K562 (cell line): ENCODE results near the gene RAVER2. TPM values are rescaled to one million over a fixed set of nuclear protein-coding genes. Genes with fewer than 3 reads are reported as not detected.

Source experiments
- CUX1 ChIP-seq: fragments of 200-800 bp; sonication (Bioruptor generic); IDR thresholded peaks from 2 replicates; pipeline ENCODE4 v1.6.1; 2016; ENCODE audit warnings: missing genetic modification characterization, missing compliant biosample characterization
- DDX20 ChIP-seq: fragments of 450-650 bp; IDR thresholded peaks from 2 replicates; pipeline ENCODE4 v1.6.1; 2016; ENCODE audit warnings: missing genetic modification characterization, low read depth, mild to moderate bottlenecking, missing compliant biosample characterization, moderate library complexity
- ELF4 ChIP-seq: fragments of 450-650 bp; formaldehyde crosslinking; IDR thresholded peaks from 2 replicates; pipeline ENCODE4 v1.4.0; 2022; ENCODE audit warnings: missing genetic modification characterization
- HDAC8 ChIP-seq: fragments of 450-650 bp; IDR thresholded peaks from 2 replicates; pipeline ENCODE4 v1.6.1; 2016; ENCODE audit warnings: mild to moderate bottlenecking, missing genetic modification characterization, moderate library complexity, missing compliant biosample characterization
- HINFP ChIP-seq: fragments of 450-650 bp; conservative IDR thresholded peaks from 2 replicates; pipeline ENCODE4 v1.6.1; 2016; ENCODE audit warnings: missing genetic modification characterization, low read depth, mild to moderate bottlenecking, control low read depth, missing compliant biosample characterization
- MAFK ChIP-seq: IDR thresholded peaks from 2 replicates; pipeline ENCODE4 v1.6.1; 2011; ENCODE audit warnings: low read length, improper control_type of control experiment
- MYBL2 ChIP-seq, 2 experiments: fragments of 450-650 bp in 1 of 2; sonication (generic) in 1 of 2; formaldehyde crosslinking in 1 of 2; IDR thresholded peaks; 2 replicates each; pipeline versions ENCODE4 v1.6.1 to v1.8.1; 2017 to 2022; ENCODE audit warnings: borderline replicate concordance in 1 of 2, inconsistent platforms in 1 of 2, low read depth in 1 of 2, mild to moderate bottlenecking in 1 of 2, missing genetic modification reagents in 1 of 2, moderate library complexity in 1 of 2
- NR4A1 ChIP-seq, 2 experiments: fragments of 250-450 bp in 1 of 2; fragments of 450-650 bp in 1 of 2; sonication (Bioruptor Pico) in 1 of 2; IDR thresholded peaks; 2 replicates each; pipeline versions ENCODE4 v1.4.0 to v1.6.1; 2016 to 2020; ENCODE audit warnings: mild to moderate bottlenecking in 2 of 2, missing compliant biosample characterization in 1 of 2, missing genetic modification characterization in 1 of 2, moderate library complexity in 1 of 2
- POLR2G ChIP-seq: fragments of 200-400 bp; formaldehyde crosslinking; IDR thresholded peaks from 2 replicates; pipeline ENCODE4 v1.6.1; 2017; ENCODE audit warnings: low read depth, mild to moderate bottlenecking, antibody characterized with exemption, low read length, moderate library complexity
- PTRF ChIP-seq: fragments of 450-650 bp; IDR thresholded peaks from 2 replicates; pipeline ENCODE4 v1.6.1; 2016; ENCODE audit warnings: mild to moderate bottlenecking, missing genetic modification characterization, missing compliant biosample characterization
- PTTG1 ChIP-seq: fragments of 450-650 bp; IDR thresholded peaks from 2 replicates; pipeline ENCODE4 v1.6.1; 2016; ENCODE audit warnings: low read depth, mild to moderate bottlenecking, missing genetic modification characterization, missing compliant biosample characterization
- RAD51 ChIP-seq: fragments of 450-650 bp; IDR thresholded peaks from 2 replicates; pipeline ENCODE4 v1.7.1; 2016; ENCODE audit warnings: low read depth, mild to moderate bottlenecking, borderline replicate concordance
- SMAD3 ChIP-seq: fragments of 450-650 bp; formaldehyde crosslinking; conservative IDR thresholded peaks from 2 replicates; pipeline ENCODE4 v1.4.0; 2020; ENCODE audit warnings: mild to moderate bottlenecking
- TCF3 ChIP-seq: sonication (generic); formaldehyde crosslinking; IDR thresholded peaks from 2 replicates; pipeline ENCODE4 v1.4.0; 2020; ENCODE audit warnings: mild to moderate bottlenecking, missing genetic modification reagents
- TGIF2 ChIP-seq: sonication (generic); formaldehyde crosslinking; IDR thresholded peaks from 2 replicates; pipeline ENCODE4 v1.8.1; 2022; ENCODE audit warnings: mild to moderate bottlenecking, missing genetic modification reagents, moderate library complexity
- ZBTB2 ChIP-seq: fragments of 450-650 bp; IDR thresholded peaks from 2 replicates; pipeline ENCODE4 v1.6.1; 2016; ENCODE audit warnings: antibody characterized with exemption
- ZKSCAN8 ChIP-seq: fragments of 200-800 bp; sonication (Bioruptor generic); IDR thresholded peaks from 2 replicates; pipeline ENCODE4 v1.6.1; 2016; ENCODE audit warnings: missing genetic modification characterization, missing compliant biosample characterization
- ZNF347 ChIP-seq: fragments of 450-650 bp; formaldehyde crosslinking; IDR thresholded peaks from 2 replicates; pipeline ENCODE4 v1.4.0; 2020; ENCODE audit warnings: low read depth, mild to moderate bottlenecking, moderate library complexity
- ZNF507 ChIP-seq: conservative IDR thresholded peaks from 2 replicates; pipeline ENCODE4 v1.6.1; 2017; ENCODE audit warnings: missing genetic modification characterization, missing compliant biosample characterization
- polyA plus RNA-seq, 8 experiments: library from polyadenylated mRNA; depleted of rRNA in 4 of 8; stranded (reverse) in 5 of 8; unstranded in 3 of 8; fragments of >200 nt; fragmentation: Nextera tagmentation in 2 of 8; fragmentation: Illumina TruSeq in 1 of 8; extraction: Ambion mirVana in 2 of 8; extraction: Trizol in 1 of 8; gene quantifications; 2 replicates each; pipeline versions ENCODE4 v1.2.1 to v1.2.3, GENCODE V29; 2011 to 2014; ENCODE audit warnings: inconsistent platforms in 1 of 8, missing spikeins in 1 of 8
- total RNA-seq, 7 experiments: library from RNA; depleted of rRNA in 6 of 7; stranded (reverse); fragments of >200 nt in 6 of 7; fragmentation: Illumina TruSeq in 2 of 7; extraction: Trizol in 2 of 7; gene quantifications; 2 replicates each; pipeline versions ENCODE4 v1.2.1 to v1.2.3, GENCODE V29; 2011 to 2021; ENCODE audit warnings: low replicate concordance in 1 of 7

The RAVER2 gene
- total and polyA plus RNA-seq, 9 of the 15 experiments (the other 6 are each of a cell fraction or from before 2014, with no cell fraction given): 1.8 to 6.1 (median 4.4) TPM

GRCh38 chr1:64801851-64802523 is 57.1 kb downstream of the RAVER2 start (continued):
- TF ChIP-seq PTRF (tag) (peak; percentile 85), ZNF507 (tag) (peak; percentile 41; the same call in 1 of the 2 replicates), HINFP (tag) (0 out of 2 replicates have a peak, but pooled peaks have one; percentile 50), ZKSCAN8 (peak; percentile 87), MYBL2 (IDR thresholded peaks at IDR 0.05; ENCODE audit: low read depth) (no peak), MYBL2 (CRISPR knock-in tag; IDR thresholded peaks at IDR 0.05; ENCODE audit: borderline replicate concordance) (no peak), PTTG1 (tag) (peak; percentile 88), ELF4 (no peak), RAD51 (no peak), POLR2G (no peak), HDAC8 (tag) (peak; percentile 89; the same call in 1 of the 2 replicates), DDX20 (tag) (peak; percentile 87), NR4A1 (CRISPR knock-in tag; IDR thresholded peaks at IDR 0.05) (no peak), NR4A1 (tag; IDR thresholded peaks at IDR 0.05) (peak; percentile 96), TCF3 (CRISPR knock-in tag) (no peak), SMAD3 (CRISPR knock-in tag) (0 out of 2 replicates have a peak, but pooled peaks have one; percentile 36), CUX1 (CRISPR knock-in tag) (peak; percentile 83; the same call in 1 of the 2 replicates), ZBTB2 (no peak), TGIF2 (CRISPR knock-in tag) (no peak), ZNF347 (CRISPR knock-in tag) (no peak), MAFK (no peak)
